HG03045 (cell line): ENCODE measurements around the gene DHCR24.

ENCODE experiments used
- ATAC-seq: cut with Tn5 transposase; IDR thresholded peaks from one replicate; pipeline ENCODE4 v1.9.1; 2021; ENCODE audit warnings: mild to moderate bottlenecking, moderate library complexity; ENCODE audit not compliant: unreplicated experiment

Gene DHCR24

GRCh38 chr1:54866801-54867716, 19.9 kb downstream of the DHCR24 start:
- no peak for ATAC-seq

DNA sequence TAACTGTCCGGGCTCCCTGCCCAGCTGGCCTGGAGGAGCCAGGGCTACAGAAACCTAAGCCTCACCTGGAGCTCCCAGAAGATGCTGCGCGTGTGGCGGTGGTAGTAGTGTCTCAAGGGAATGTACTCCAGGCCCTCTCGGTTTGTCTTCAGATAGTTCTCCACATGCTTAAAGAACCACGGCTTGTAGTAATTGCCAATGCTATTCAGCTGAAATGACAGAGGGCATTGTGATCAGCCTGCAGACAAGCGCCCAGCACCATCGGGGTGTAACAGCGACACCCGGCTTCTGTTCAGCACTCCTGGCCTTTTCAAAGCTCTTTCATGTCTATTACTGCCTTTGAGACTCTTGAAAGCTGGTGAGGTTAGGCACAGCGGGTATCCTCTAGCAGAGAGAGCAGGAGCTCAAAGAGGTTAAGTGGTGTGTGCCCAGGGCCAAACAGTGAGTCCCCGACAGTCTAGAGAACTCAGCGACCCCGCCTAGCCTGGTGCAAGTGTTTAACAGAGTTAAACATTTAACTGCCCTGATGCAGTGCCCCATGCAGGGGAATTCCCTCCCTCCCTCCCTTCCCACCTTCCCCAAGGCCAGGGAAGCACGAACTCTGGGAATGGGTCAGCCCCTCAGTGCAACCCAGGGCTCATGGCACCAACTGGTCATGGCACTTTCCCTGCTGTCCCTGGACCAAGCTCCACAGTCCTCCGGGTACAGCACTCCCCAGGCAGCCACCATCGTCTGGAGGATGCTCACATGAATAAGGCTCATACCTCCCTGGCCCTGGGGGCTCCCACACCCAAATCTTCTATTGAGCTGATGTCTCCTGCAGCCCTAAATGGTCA, 21.5 kb downstream of the DHCR24 start:
- no peak for ATAC-seq

GRCh38 chr1:54864460-54865208, 22.4 kb downstream of the DHCR24 start:
- no peak for ATAC-seq

GRCh38 chr1:54863267-54863665, 23.7 kb downstream of the DHCR24 start:
- ATAC-seq = no peak

DNA sequence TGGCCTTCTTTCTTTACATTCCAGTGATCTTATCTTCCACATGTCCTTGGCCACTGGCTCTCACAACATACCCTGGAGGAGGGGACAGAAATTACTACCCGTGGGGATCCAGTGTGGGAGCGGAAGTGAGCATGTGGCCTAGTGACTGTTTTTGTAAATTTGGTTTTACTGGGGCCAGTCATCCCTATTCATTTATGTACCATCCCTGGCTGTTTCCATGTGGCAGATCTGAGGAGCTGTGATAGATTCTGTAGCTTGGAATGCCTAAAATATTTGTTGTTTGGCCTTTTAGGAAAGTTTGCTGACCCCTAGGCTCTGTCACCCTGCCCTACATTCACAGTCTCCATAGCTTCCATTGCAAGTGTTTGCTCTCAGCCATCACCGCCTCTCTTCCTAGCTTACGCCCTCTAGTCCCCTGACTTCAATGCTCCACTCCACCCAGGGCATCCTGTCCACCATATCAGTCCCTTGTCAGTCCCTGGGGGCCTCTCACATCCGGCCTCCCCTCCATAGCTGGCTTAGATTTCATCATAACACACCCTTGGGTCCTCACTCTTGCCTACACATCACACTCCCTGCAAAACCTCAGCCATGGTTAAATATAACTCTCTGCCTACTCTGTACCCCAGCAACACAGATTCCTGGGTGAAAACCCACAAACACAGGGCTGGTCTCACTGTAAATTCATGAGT, 25.8 kb downstream of the DHCR24 start:
- no peak for ATAC-seq

DNA sequence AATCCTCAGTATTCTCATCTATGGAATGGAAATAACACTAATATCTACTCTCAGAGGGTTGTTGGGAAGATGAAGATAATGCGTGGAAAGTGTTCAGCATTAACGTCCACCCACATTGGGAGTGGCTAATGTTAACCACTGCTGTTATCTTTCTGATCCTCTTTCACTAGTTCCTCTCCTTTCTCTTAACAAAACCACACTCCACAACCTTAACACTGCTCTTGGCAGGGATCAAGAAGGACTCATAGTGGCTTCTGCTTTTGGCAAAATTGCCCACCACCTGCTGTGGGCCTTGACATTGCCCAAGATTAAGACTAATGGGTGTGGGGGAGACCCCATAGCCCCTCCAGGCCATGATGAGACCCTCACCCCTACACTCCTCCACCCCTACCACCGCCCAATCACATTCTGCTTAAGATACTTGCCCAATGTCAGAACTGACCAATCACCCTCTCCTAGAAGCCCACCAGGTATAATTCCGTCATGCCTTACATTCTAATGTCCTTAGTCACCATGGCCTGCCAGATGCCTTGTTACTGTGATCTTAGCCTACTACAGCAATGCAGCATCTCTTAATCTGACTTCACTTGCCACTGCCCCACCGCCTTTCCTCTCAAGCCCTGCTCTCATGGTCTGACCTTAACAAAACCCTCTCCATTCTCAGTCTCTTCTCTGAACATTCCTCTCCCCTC, 27.1 kb downstream of the DHCR24 start:
- no peak for ATAC-seq

DNA sequence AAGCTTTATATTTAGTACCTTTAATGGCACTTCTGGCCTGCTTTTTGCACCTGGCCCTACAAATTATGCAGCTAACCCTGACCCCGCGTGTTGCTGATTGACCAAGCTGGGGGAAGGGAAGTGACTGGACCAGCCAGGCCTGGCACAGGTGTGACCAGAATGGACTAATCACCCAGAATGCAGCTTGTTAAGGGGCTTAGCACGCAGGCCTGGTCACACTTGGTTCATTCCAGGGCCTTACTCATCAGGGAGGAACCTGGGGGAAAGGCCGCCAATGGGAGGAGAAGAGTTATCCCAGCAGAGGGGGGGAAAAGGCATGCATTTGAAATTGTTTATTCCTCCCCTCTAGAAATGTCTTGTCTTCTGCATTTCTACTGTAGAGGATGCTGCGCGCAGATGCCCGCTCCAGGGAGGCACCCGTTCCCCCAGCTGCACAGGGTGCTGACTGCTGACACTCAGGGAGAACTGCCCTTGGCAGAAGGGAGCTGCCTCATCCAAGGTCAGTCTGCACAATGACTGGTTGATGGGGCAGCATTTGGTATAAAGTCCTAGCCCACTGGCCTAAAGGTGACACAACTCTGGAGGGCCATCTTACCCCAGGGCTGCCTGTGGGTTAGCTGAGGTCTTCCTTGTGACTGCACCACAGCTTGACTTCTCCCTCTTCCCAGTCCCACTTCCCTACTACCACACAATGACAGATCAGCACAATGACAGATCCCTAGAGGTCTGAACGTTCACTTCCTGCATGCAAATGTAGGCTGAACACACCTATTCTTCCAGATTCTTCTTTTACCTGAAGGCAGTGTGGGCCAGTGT, 29.0 kb downstream of the DHCR24 start:
- no peak for ATAC-seq

DNA sequence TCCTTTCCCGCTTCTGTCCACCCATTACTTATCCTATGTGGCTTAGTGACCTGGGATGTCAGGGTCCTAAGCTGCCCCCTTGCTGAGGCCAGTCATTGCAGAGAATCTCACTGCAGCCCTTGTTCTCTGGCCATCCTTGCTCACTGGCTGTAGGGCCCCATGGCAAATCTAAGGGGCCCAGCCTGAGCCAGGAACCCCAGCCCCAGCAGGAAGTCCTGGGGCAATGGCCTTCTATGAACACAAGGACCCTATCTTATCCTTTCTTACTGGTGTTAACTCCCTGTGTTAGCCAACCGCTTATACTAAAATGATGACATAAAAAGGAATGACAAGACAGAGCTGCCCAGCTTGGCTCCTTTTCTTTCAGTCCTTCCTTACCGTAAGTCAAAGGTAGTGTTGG, 29.9 kb downstream of the DHCR24 start:
- no peak for ATAC-seq

DNA sequence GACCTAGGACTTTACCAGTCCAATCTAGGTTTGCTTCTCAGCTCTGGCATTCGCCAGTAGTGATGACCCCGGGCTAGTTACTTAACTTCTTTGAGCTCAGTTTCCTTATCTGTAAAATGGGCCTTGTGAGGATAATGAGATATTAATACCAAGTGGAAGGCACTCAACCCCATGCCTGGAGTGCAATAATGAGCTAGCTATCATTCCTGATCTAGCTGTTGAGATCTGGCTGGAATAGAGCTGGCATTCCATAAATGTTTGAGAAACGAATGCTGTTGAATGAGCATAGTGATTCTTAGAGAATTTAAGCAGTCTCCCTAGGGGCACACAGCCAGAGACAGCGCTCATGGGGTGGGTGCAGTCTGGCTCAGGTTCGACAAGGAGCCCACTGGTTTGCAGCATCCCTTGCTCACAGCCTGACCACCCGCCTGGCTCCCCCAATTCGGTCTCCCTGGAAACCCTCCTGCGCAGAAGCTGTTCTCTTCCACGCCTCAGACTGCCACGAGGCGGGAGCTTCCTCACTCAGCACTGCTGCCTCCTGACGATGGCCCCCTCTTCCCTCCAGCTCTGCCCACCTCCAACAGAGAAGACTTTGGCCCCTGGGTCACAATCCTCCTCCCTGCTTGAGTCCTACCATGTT, 32.5 kb downstream of the DHCR24 start:
- no peak for ATAC-seq

GRCh38 chr1:54853793-54854370, 33.1 kb downstream of the DHCR24 start:
- ATAC-seq = no peak

- no peak for ATAC-seq
Measured at GRCh38 chr1:54853096-54853792, 33.8 kb downstream of the DHCR24 start.

- ATAC-seq = no peak
Measured at GRCh38 chr1:54851936-54852524, 35.0 kb downstream of the DHCR24 start.

- no peak for ATAC-seq
Measured at GRCh38 chr1:54851406-54851805, 35.6 kb downstream of the DHCR24 start.

GRCh38 chr1:54850737-54851136, 36.3 kb downstream of the DHCR24 start:
- ATAC-seq = no peak

GRCh38 chr1:54850069-54850730, 36.8 kb downstream of the DHCR24 start:
- ATAC-seq = no peak

DNA sequence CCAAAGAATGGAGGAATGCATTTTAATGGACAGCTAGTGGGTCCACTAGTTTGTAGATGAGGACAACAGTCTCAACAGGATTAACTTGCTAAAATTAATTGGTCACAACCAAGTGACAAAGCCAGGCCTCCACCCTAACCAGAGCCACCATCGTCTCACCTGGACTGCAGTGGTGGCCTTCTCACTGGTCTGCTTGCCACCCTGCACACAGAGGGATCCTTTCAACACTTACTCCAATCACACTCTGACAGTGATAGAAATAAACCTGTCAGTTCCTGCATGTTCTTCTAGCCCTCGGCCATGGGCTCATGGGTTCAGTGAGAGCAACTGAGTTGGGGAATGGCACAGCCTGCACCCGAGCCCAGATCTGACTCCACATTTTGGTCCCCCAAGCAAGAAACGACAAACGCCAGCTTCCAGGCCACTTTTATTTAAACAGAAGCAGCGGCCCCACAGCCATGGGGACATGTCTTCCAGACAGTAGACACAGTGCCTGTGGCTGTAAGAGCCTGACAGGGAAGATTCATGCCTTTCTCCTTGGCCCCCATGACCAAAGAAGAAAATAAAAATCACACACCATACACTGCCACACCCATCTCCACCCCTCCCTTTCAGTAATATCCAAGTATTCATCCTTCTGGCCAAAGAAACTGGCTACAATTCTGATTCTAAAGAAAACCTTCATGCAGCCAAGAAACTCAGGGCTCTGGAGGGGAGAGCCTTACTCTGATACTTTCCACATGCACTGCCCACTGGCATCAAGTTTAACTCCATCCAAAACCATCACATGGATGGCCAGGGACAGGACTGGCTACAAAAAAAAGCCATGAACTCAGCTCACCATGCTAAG, 37.6 kb downstream of the DHCR24 start:
- ATAC-seq = no peak
